Choroid plexus epithelial cell (primary cell): ENCODE data around the gene RASGRP1.

Source experiments
- DNase-seq: peaks from one replicate; pipeline ENCODE4 v3.0.0-alpha.2; 2010; ENCODE audit warnings: low read depth
- H3K4me3 ChIP-seq: 2 replicates; pipeline ENCODE4 v1.5.1; 2011; ENCODE audit warnings: low read depth, mild to moderate bottlenecking, control low read depth, low read length, moderate library complexity
- CTCF ChIP-seq: conservative IDR thresholded peaks from 2 replicates; pipeline ENCODE4 v1.5.1; 2011; ENCODE audit warnings: low read depth, mild to moderate bottlenecking, control low read depth, inconsistent platforms, low read length, moderate library complexity

RASGRP1 gene

GRCh38 chr15:38576837-38577236 is 12.2 kb upstream of the RASGRP1 start:
- TF ChIP-seq CTCF: no peak
- DNase-seq: no peak
- H3K4me3 ChIP-seq: no peak overlapping the region

- H3K4me3 ChIP-seq: no peak overlapping the region
- no peak for TF ChIP-seq CTCF
Measured at GRCh38 chr15:38576261-38576660, 11.6 kb upstream of the RASGRP1 start.

GRCh38 chr15:38565287-38565670 is 665 bp upstream of the RASGRP1 start:
- no peak for DNase-seq
- H3K4me3 ChIP-seq: no peak overlapping the region
- TF ChIP-seq CTCF: no peak

More at GRCh38 chr15:38576261-38576660, 11.6 kb upstream of the RASGRP1 start:
- DNase-seq: no peak

- peak overlapping the region; percentile 55 for H3K4me3 ChIP-seq
- TF ChIP-seq CTCF: peak; percentile 73
- DNase-seq: peak; percentile 62
Measured at GRCh38 chr15:38563723-38564519, 693 bp downstream of the RASGRP1 start.

GRCh38 chr15:38562278-38562677 is 2.3 kb downstream of the RASGRP1 start:
- H3K4me3 ChIP-seq: no peak overlapping the region
- TF ChIP-seq CTCF: no peak
- no peak for DNase-seq

GRCh38 chr15:38560456-38560926 is 4.1 kb downstream of the RASGRP1 start:
- DNase-seq: no peak
- no peak overlapping the region for H3K4me3 ChIP-seq
- no peak for TF ChIP-seq CTCF
